HG03457 (cell line): ENCODE results near the gene ALG14.

Source experiments
- ATAC-seq: cut with Tn5 transposase; IDR thresholded peaks from one replicate; pipeline ENCODE4 v1.9.1; 2021; ENCODE audit warnings: moderate number of reproducible peaks; ENCODE audit not compliant: unreplicated experiment

The ALG14 gene

GRCh38 chr1:94988356-94988755 lies 84.4 kb downstream of the ALG14 start:
- ATAC-seq = no peak

- no peak for ATAC-seq
These were observed 86.0 kb downstream of the ALG14 start for GRCh38 chr1:94986783-94987182.

GRCh38 chr1:94983171-94983739 lies 89.5 kb downstream of the ALG14 start:
- ATAC-seq = no peak

- no peak for ATAC-seq
These were observed 90.4 kb downstream of the ALG14 start for GRCh38 chr1:94982398-94982797.

- ATAC-seq = no peak
These were observed 91.2 kb downstream of the ALG14 start for GRCh38 chr1:94981575-94981973.

- ATAC-seq = no peak
These were observed 91.9 kb downstream of the ALG14 start for GRCh38 chr1:94980582-94981574.

GRCh38 chr1:94979656-94980581 lies 92.8 kb downstream of the ALG14 start:
- ATAC-seq = no peak

GRCh38 chr1:94979131-94979530 lies 93.6 kb downstream of the ALG14 start:
- no peak for ATAC-seq

- ATAC-seq = no peak
These were observed 94.3 kb downstream of the ALG14 start for GRCh38 chr1:94978401-94978800.

GRCh38 chr1:94976971-94977548 lies 95.7 kb downstream of the ALG14 start:
- no peak for ATAC-seq

GRCh38 chr1:94974824-94975223 lies 97.9 kb downstream of the ALG14 start:
- no peak for ATAC-seq

GRCh38 chr1:94974241-94974640 lies 98.5 kb downstream of the ALG14 start:
- ATAC-seq = no peak

GRCh38 chr1:94973309-94973922 lies 99.3 kb downstream of the ALG14 start:
- ATAC-seq = no peak

- ATAC-seq = no peak
These were observed 101.2 kb downstream of the ALG14 start for GRCh38 chr1:94971491-94971924.

GRCh38 chr1:94970783-94971182 lies 102.0 kb downstream of the ALG14 start:
- ATAC-seq = no peak

GRCh38 chr1:94969137-94969536 lies 103.6 kb downstream of the ALG14 start:
- no peak for ATAC-seq

GRCh38 chr1:94966033-94966432 lies 106.7 kb downstream of the ALG14 start:
- no peak for ATAC-seq

GRCh38 chr1:94963864-94964263 lies 108.9 kb downstream of the ALG14 start:
- no peak for ATAC-seq

- ATAC-seq = peak; percentile 97
These were observed 110.1 kb downstream of the ALG14 start for GRCh38 chr1:94962409-94963265.
